NB4 (cell line): ENCODE measurements around the gene TGM3.

Source experiments
- CTCF ChIP-seq: IDR thresholded peaks from one replicate; pipeline ENCODE4 v1.5.1; 2012; ENCODE audit warnings: low read depth, low read length
- MAX ChIP-seq: IDR thresholded peaks from 2 replicates; pipeline ENCODE4 v1.6.1; 2011; ENCODE audit warnings: low read depth, low read length
- POLR2A ChIP-seq: IDR thresholded peaks from 2 replicates; pipeline ENCODE4 v1.6.1; 2011; ENCODE audit warnings: mild to moderate bottlenecking; ENCODE audit not compliant: insufficient read length; ENCODE audit errors: extremely low read depth

GRCh38 chr20:2305479-2305878 lies 9.7 kb downstream of the TGM3 start:
- TF ChIP-seq CTCF (no peak), POLR2A (no peak), MAX (no peak)
